HG03175 (cell line): ENCODE results near the gene PPARD.
A peak's percentile ranks its signal among the peaks of the same experiment; 100 is the strongest.
"Not testable (repeated sequence)": the region's sequence is repeated elsewhere in the genome, so short reads cannot be mapped to it uniquely, and the experiment has no call there.

Experiments
- ATAC-seq: cut with Tn5 transposase; IDR thresholded peaks from one replicate; pipeline ENCODE4 v1.9.1; 2021; ENCODE audit warnings: mild to moderate bottlenecking, moderate library complexity; ENCODE audit not compliant: unreplicated experiment

The PPARD gene

GRCh38 chr6:35312076-35312800, 30.1 kb upstream of the PPARD start:
- no peak for ATAC-seq

- no peak for ATAC-seq
Measured at GRCh38 chr6:35312807-35313206, 29.6 kb upstream of the PPARD start.

GRCh38 chr6:35317483-35318195, 24.7 kb upstream of the PPARD start:
- no peak for ATAC-seq

- ATAC-seq = no peak
Measured at GRCh38 chr6:35318196-35319171, 23.9 kb upstream of the PPARD start.

GRCh38 chr6:35319346-35320030, 22.9 kb upstream of the PPARD start:
- ATAC-seq = no peak

GRCh38 chr6:35320031-35320410, 22.3 kb upstream of the PPARD start:
- ATAC-seq = no peak

- no peak for ATAC-seq
Measured at GRCh38 chr6:35321091-35321490, 21.3 kb upstream of the PPARD start.

GRCh38 chr6:35327349-35328027, 14.9 kb upstream of the PPARD start:
- ATAC-seq = peak; percentile 60

- no peak for ATAC-seq
Measured at GRCh38 chr6:35328108-35328723, 14.1 kb upstream of the PPARD start.

GRCh38 chr6:35328965-35329364, 13.4 kb upstream of the PPARD start:
- ATAC-seq = not testable (repeated sequence)

- no peak for ATAC-seq
Measured at GRCh38 chr6:35330541-35331119, 11.7 kb upstream of the PPARD start.

- not testable (repeated sequence) for ATAC-seq
Measured at GRCh38 chr6:35332074-35332887, 10.1 kb upstream of the PPARD start.

- no peak for ATAC-seq
Measured at GRCh38 chr6:35341557-35341956, 801 bp upstream of the PPARD start.

GRCh38 chr6:35343092-35343834, 905 bp downstream of the PPARD start:
- ATAC-seq = no peak

- ATAC-seq = no peak
Measured at GRCh38 chr6:35343835-35344550, 1.6 kb downstream of the PPARD start.

- ATAC-seq = no peak
Measured at GRCh38 chr6:35351422-35351821, 9.1 kb downstream of the PPARD start.

GRCh38 chr6:35352735-35353134, 10.4 kb downstream of the PPARD start:
- no peak for ATAC-seq
